ENCODE measurements around the gene PAX7.

PAX7 gene

DNA sequence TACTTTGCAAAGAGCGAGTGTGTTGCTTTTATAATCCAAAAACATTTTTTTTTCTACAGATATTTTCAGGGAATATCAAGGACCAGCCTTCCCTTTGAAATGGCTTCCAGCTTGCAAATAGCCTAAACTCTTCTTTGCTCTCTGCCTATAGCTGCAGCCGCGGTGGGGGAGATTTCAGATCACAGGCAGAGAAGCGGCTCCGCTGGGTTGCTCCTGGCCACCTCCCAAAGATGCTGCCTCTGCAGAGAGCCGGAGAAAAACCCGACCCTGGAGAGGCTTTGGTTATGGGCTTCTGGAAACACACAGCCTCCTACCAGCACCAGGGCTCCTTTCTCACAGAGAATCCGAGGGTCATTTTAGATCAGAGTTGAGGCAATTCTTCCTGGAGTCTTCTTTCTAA, 18.6 kb upstream of the PAX7 start:
- no peak overlapping the region for H3K9ac ChIP-seq (ENCODE audit: low read length)
- H3K4me2 ChIP-seq (ENCODE audit: low read length) = no peak overlapping the region
- H3K79me2 ChIP-seq (ENCODE audit: insufficient read depth, low read length) = no peaks in the 10 kb centered on the region
- H3K27me3 ChIP-seq (ENCODE audit: insufficient read depth, low read length) = no peaks in the 10 kb centered on the region
- no peak overlapping the region for H3K27ac ChIP-seq (ENCODE audit: low read depth, low read length, poor library complexity, severe bottlenecking)
- no peak overlapping the region for H3K4me3 ChIP-seq (ENCODE audit: low read depth, low read length, poor library complexity, severe bottlenecking)
- no peaks in the 10 kb centered on the region for H3F3A ChIP-seq (ENCODE audit: insufficient read depth, low read length)
- TF ChIP-seq, protein P1, sequence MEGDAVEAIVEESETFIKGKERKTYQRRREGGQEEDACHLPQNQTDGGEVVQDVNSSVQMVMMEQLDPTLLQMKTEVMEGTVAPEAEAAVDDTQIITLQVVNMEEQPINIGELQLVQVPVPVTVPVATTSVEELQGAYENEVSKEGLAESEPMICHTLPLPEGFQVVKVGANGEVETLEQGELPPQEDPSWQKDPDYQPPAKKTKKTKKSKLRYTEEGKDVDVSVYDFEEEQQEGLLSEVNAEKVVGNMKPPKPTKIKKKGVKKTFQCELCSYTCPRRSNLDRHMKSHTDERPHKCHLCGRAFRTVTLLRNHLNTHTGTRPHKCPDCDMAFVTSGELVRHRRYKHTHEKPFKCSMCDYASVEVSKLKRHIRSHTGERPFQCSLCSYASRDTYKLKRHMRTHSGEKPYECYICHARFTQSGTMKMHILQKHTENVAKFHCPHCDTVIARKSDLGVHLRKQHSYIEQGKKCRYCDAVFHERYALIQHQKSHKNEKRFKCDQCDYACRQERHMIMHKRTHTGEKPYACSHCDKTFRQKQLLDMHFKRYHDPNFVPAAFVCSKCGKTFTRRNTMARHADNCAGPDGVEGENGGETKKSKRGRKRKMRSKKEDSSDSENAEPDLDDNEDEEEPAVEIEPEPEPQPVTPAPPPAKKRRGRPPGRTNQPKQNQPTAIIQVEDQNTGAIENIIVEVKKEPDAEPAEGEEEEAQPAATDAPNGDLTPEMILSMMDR (IDR thresholded peaks at IDR 0.05; ENCODE audit: low read length) = no peak
- no peak for TF ChIP-seq EZH2 (IDR thresholded peaks at IDR 0.05; ENCODE audit: borderline replicate concordance, low read length)
- no peaks in the 10 kb centered on the region for H3K9me3 ChIP-seq (ENCODE audit: low read length)
- no peaks in the 10 kb centered on the region for H3K36me3 ChIP-seq (ENCODE audit: insufficient read depth, low read length)
- H2AFZ ChIP-seq (ENCODE audit: low read length) = no peak overlapping the region
- no peaks in the 10 kb centered on the region for H4K20me1 ChIP-seq (ENCODE audit: insufficient read depth, low read length)
- H3K9me2 ChIP-seq (ENCODE audit: low read depth, low read length) = no peaks in the 10 kb centered on the region
- H3K4me1 ChIP-seq (ENCODE audit: insufficient read depth, low read length, severe bottlenecking) = no peaks in the 10 kb centered on the region

DNA sequence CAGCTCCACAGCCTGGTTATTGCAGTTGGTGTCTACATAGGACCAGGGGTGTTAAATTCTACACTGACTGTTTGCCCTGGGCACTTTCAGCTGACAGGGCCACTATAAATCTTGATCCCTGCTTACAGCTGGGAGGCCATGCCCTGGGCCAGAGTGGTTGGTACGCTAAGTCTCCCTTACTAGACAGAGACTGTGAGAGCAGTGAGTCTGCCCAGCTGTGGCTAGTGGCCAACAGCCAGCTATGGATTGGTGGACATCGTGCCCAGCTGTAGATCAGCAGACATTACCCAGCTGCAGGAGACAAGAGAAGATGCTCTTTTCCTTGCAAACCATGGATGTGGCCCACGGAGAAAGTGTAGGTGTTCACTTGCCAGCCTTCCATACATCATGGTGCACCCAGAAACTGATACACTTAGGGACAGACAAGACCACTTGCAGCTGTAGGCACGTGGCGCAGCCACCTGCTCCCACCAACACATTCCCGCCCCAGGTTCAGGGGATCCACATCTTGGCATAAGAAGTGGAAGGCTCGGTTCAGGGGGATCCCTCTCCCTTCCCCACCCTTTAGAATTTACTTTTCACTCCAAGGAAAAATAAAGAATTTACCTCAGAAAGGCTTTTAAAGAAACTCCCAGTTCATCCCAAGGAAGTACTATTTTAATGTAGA, 16.4 kb upstream of the PAX7 start:
- H3K27me3 ChIP-seq (ENCODE audit: insufficient read depth, low read length) = no peaks in the 10 kb centered on the region
- no peaks in the 10 kb centered on the region for H3K9me3 ChIP-seq (ENCODE audit: low read length)
- H3K4me1 ChIP-seq (ENCODE audit: insufficient read depth, low read length, severe bottlenecking) = no peaks in the 10 kb centered on the region
- H3F3A ChIP-seq (ENCODE audit: insufficient read depth, low read length) = no peaks in the 10 kb centered on the region
- no peak overlapping the region for H3K4me3 ChIP-seq (ENCODE audit: low read depth, low read length, poor library complexity, severe bottlenecking)
- no peaks in the 10 kb centered on the region for H3K36me3 ChIP-seq (ENCODE audit: insufficient read depth, low read length)
- H3K79me2 ChIP-seq (ENCODE audit: insufficient read depth, low read length) = no peaks in the 10 kb centered on the region
- no peak overlapping the region for H3K27ac ChIP-seq (ENCODE audit: low read depth, low read length, poor library complexity, severe bottlenecking)
- H3K9me2 ChIP-seq (ENCODE audit: low read depth, low read length) = no peaks in the 10 kb centered on the region
- no peak overlapping the region for H3K4me2 ChIP-seq (ENCODE audit: low read length)
- no peak for TF ChIP-seq EZH2 (IDR thresholded peaks at IDR 0.05; ENCODE audit: borderline replicate concordance, low read length)
- TF ChIP-seq, protein P1 (IDR thresholded peaks at IDR 0.05; ENCODE audit: low read length) = no peak
- H4K20me1 ChIP-seq (ENCODE audit: insufficient read depth, low read length) = no peaks in the 10 kb centered on the region
- no peak overlapping the region for H2AFZ ChIP-seq (ENCODE audit: low read length)
- H3K9ac ChIP-seq (ENCODE audit: low read length) = no peak overlapping the region

DNA sequence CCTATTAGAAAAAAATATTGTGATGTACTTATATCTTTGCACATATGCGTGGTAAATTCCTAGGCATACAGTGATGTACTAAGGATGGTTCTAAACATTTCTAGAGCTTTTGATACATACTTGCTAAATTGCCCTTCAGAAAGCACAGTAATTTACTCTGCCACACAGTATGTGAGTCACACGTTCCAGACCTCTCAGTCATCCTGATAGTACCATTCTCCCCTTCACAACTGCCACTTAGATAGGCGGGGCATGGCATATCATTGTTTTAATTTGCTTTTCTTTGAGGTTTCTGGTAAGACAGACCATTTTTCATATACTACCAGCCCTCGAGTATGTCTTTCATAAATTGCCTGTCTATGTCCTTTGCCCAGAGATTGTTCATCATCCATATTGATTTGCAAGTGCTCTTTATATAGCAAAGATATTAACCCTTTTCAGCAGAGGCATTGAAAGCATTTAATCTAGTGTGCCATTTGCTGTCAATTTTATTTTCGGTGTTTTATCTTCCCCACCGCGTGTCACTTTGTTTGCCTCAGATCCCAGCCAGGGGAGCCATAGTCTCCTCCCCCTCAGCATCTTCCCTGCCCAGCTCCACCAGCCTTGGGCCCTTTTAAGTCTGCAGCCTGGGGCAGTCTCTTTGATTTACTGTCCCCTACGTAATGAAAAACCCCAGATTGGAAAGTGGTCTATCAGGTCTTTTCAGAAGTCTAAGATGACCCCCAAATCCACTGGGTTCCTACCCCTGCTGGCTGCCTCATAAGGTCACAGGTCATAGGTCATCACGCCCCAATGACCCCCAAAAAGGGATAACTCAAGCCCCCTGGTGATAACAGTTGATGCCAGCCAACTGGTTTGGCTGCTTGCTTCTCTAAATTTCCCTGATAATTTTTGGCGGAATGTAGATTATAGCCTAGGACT, 11.8 kb upstream of the PAX7 start:
- no peak overlapping the region for H3K4me2 ChIP-seq (ENCODE audit: low read length)
- TF ChIP-seq, protein P1 (IDR thresholded peaks at IDR 0.05; ENCODE audit: low read length) = no peak
- no peak for TF ChIP-seq EZH2 (IDR thresholded peaks at IDR 0.05; ENCODE audit: borderline replicate concordance, low read length)
- no peaks in the 10 kb centered on the region for H3K79me2 ChIP-seq (ENCODE audit: insufficient read depth, low read length)
- no peaks in the 10 kb centered on the region for H3K9me2 ChIP-seq (ENCODE audit: low read depth, low read length)
- no peaks in the 10 kb centered on the region for H3K9me3 ChIP-seq (ENCODE audit: low read length)
- H4K20me1 ChIP-seq (ENCODE audit: insufficient read depth, low read length) = no peaks in the 10 kb centered on the region
- H3F3A ChIP-seq (ENCODE audit: insufficient read depth, low read length) = no peaks in the 10 kb centered on the region
- no peaks in the 10 kb centered on the region for H3K36me3 ChIP-seq (ENCODE audit: insufficient read depth, low read length)
- no peak overlapping the region for H3K4me3 ChIP-seq (ENCODE audit: low read depth, low read length, poor library complexity, severe bottlenecking)
- no peak overlapping the region for H3K27ac ChIP-seq (ENCODE audit: low read depth, low read length, poor library complexity, severe bottlenecking)
- no peaks in the 10 kb centered on the region for H3K4me1 ChIP-seq (ENCODE audit: insufficient read depth, low read length, severe bottlenecking)
- no peak overlapping the region for H2AFZ ChIP-seq (ENCODE audit: low read length)
- H3K27me3 ChIP-seq (ENCODE audit: insufficient read depth, low read length) = no peaks in the 10 kb centered on the region
- no peak overlapping the region for H3K9ac ChIP-seq (ENCODE audit: low read length)
